Immature natural killer cell (primary cell): ENCODE data around the gene SKAP2. TPM values are rescaled to one million over a fixed set of nuclear protein-coding genes. Genes with fewer than 3 reads are reported as not detected.

Experiments used
- DNase-seq, 3 donors: peaks; one replicate each; pipeline ENCODE4 v3.0.0; 2022; ENCODE audit warnings: mixed read lengths in 1 of 3
- H3K27ac Mint-ChIP-seq, 6 donors: one replicate each; pipeline ENCODE4 v1.8.0; 2020; ENCODE audit warnings: mixed read lengths in 6 of 6, mild to moderate bottlenecking in 5 of 6, inconsistent platforms in 4 of 6, moderate library complexity in 3 of 6
- H3K27me3 Mint-ChIP-seq, 3 donors: one replicate each; pipeline ENCODE4 v1.8.0; 2020 to 2021; ENCODE audit warnings: low read depth in 3 of 3, mild to moderate bottlenecking in 3 of 3, mixed read lengths in 3 of 3, moderate library complexity in 3 of 3, inconsistent platforms in 1 of 3
- H3K36me3 Mint-ChIP-seq, 3 donors: one replicate each; pipeline ENCODE4 v1.8.0; 2020; ENCODE audit warnings: mixed read lengths in 3 of 3, inconsistent platforms in 2 of 3, mild to moderate bottlenecking in 2 of 3
- H3K4me1 Mint-ChIP-seq, 2 donors: one replicate each; pipeline ENCODE4 v1.8.0; 2020; ENCODE audit warnings: inconsistent platforms in 2 of 2, mild to moderate bottlenecking in 2 of 2, mixed read lengths in 2 of 2, moderate library complexity in 1 of 2
- H3K4me3 Mint-ChIP-seq, 5 donors: one replicate each; pipeline ENCODE4 v1.8.0; 2020; ENCODE audit warnings: mild to moderate bottlenecking in 5 of 5, mixed read lengths in 5 of 5, inconsistent platforms in 3 of 5, moderate library complexity in 3 of 5
- H3K9me3 Mint-ChIP-seq, 6 donors: one replicate each; pipeline ENCODE4 v1.8.0; 2020; ENCODE audit warnings: mild to moderate bottlenecking in 6 of 6, mixed read lengths in 6 of 6, inconsistent platforms in 4 of 6, moderate library complexity in 3 of 6
- polyA plus RNA-seq, 3 donors: library from polyadenylated mRNA; unstranded; fragments of 300-500 nt; fragmentation: Illumina TruSeq; gene quantifications; one replicate each; pipeline ENCODE4 v1.2.3, GENCODE V29; 2021

Gene SKAP2
- polyA plus RNA-seq: 100 to 1,000 TPM in 1 of 3 donors, 10 to 100 TPM in 2; 66.9 to 115 (median 80.3) TPM

- peaks cover 0 to 2% (median 0%) of the 10 kb centered on the region in 6 donors for H3K9me3 Mint-ChIP-seq
- DNase-seq: peak; percentile 92 to 96 (median 92)
- peaks cover 5 to 13% (median 13%) of the 10 kb centered on the region in 3 donors for H3K27me3 Mint-ChIP-seq
- H3K4me3 Mint-ChIP-seq: peak within 1 kb of the TSS; percentile 88 to 99 (median 99)
- H3K36me3 Mint-ChIP-seq: no peaks in the 10 kb centered on the region
- peaks cover 24 to 42% of the 10 kb centered on the region in 2 donors for H3K4me1 Mint-ChIP-seq
- peak within 1 kb of the TSS; percentile 93 to 99 (median 98) for H3K27ac Mint-ChIP-seq
Observed at GRCh38 chr7:26864309-26865093, at the start of gene SKAP2. SKAP2 (minus strand) TSS chr7:26864590; CDS start chr7:26864429, 161 bp downstream.

GRCh38 chr7:26912933-26913536, 48.6 kb upstream of the SKAP2 start:
- Mint-ChIP-seq H3K27me3 (peaks cover 4 to 6% (median 5%) of the 10 kb centered on the region in 3 donors), H3K4me1 (no peaks in the 10 kb centered on the region), H3K27ac (no peak overlapping the region), H3K4me3 (no peak overlapping the region), H3K9me3 (no peaks in the 10 kb centered on the region), H3K36me3 (no peaks in the 10 kb centered on the region)
- no peak for DNase-seq

- no peaks in the 10 kb centered on the region for H3K9me3 Mint-ChIP-seq
- H3K27me3 Mint-ChIP-seq: peaks cover 4 to 6% (median 5%) of the 10 kb centered on the region in 3 donors
- no peak overlapping the region for H3K27ac Mint-ChIP-seq
- DNase-seq: no peak
- H3K36me3 Mint-ChIP-seq: no peaks in the 10 kb centered on the region
- no peak overlapping the region for H3K4me3 Mint-ChIP-seq
- H3K4me1 Mint-ChIP-seq: no peaks in the 10 kb centered on the region
Observed at GRCh38 chr7:26912338-26912737, 47.9 kb upstream of the SKAP2 start.

- Mint-ChIP-seq H3K4me1 (no peaks in the 10 kb centered on the region), H3K27ac (no peak overlapping the region), H3K9me3 (no peaks in the 10 kb centered on the region), H3K4me3 (no peak overlapping the region), H3K36me3 (no peaks in the 10 kb centered on the region), H3K27me3 (peaks cover 2 to 6% (median 6%) of the 10 kb centered on the region in 3 donors)
- no peak for DNase-seq
Observed at GRCh38 chr7:26910221-26910620, 45.8 kb upstream of the SKAP2 start.

GRCh38 chr7:26900251-26900650, 35.9 kb upstream of the SKAP2 start:
- no peak for DNase-seq
- H3K36me3 Mint-ChIP-seq: no peaks in the 10 kb centered on the region
- peaks cover 2 to 8% (median 6%) of the 10 kb centered on the region in 3 donors for H3K27me3 Mint-ChIP-seq
- no peak overlapping the region for H3K4me3 Mint-ChIP-seq
- no peak overlapping the region for H3K27ac Mint-ChIP-seq
- no peaks in the 10 kb centered on the region for H3K9me3 Mint-ChIP-seq
- H3K4me1 Mint-ChIP-seq: no peaks in the 10 kb centered on the region

GRCh38 chr7:26899519-26899918, 35.1 kb upstream of the SKAP2 start:
- no peaks in the 10 kb centered on the region for H3K36me3 Mint-ChIP-seq
- H3K4me3 Mint-ChIP-seq: no peak overlapping the region
- H3K27ac Mint-ChIP-seq: no peak overlapping the region
- no peaks in the 10 kb centered on the region for H3K4me1 Mint-ChIP-seq
- peaks cover 5 to 7% (median 6%) of the 10 kb centered on the region in 3 donors for H3K27me3 Mint-ChIP-seq
- no peak for DNase-seq
- no peaks in the 10 kb centered on the region for H3K9me3 Mint-ChIP-seq

GRCh38 chr7:26898891-26899290, 34.5 kb upstream of the SKAP2 start:
- H3K9me3 Mint-ChIP-seq: no peaks in the 10 kb centered on the region
- H3K4me3 Mint-ChIP-seq: no peak overlapping the region
- peaks cover 5 to 9% (median 7%) of the 10 kb centered on the region in 3 donors for H3K27me3 Mint-ChIP-seq

GRCh38 chr7:26897928-26898327, 33.5 kb upstream of the SKAP2 start:
- H3K9me3 Mint-ChIP-seq: no peaks in the 10 kb centered on the region
- H3K4me3 Mint-ChIP-seq: no peak overlapping the region
- H3K27ac Mint-ChIP-seq: no peak overlapping the region
- peaks cover 5 to 9% (median 8%) of the 10 kb centered on the region in 3 donors for H3K27me3 Mint-ChIP-seq
- no peaks in the 10 kb centered on the region for H3K36me3 Mint-ChIP-seq
- no peaks in the 10 kb centered on the region for H3K4me1 Mint-ChIP-seq
- DNase-seq: no peak

More at GRCh38 chr7:26898891-26899290, 34.5 kb upstream of the SKAP2 start:
- DNase-seq: no peak
- Mint-ChIP-seq H3K4me1 (no peaks in the 10 kb centered on the region), H3K36me3 (no peaks in the 10 kb centered on the region), H3K27ac (no peak overlapping the region)

GRCh38 chr7:26891400-26892350, 27.3 kb upstream of the SKAP2 start:
- no peak overlapping the region for H3K4me3 Mint-ChIP-seq
- H3K4me1 Mint-ChIP-seq: no peaks in the 10 kb centered on the region
- H3K27me3 Mint-ChIP-seq: peaks cover 2 to 5% (median 3%) of the 10 kb centered on the region in 3 donors
- DNase-seq: no peak
- no peaks in the 10 kb centered on the region for H3K36me3 Mint-ChIP-seq
- peaks cover 0 to 1% (median 0%) of the 10 kb centered on the region in 6 donors for H3K9me3 Mint-ChIP-seq
- H3K27ac Mint-ChIP-seq: no peak overlapping the region

GRCh38 chr7:26880852-26881251, 16.5 kb upstream of the SKAP2 start:
- Mint-ChIP-seq H3K36me3 (peaks cover 0 to 7% (median 5%) of the 10 kb centered on the region in 3 donors), H3K27me3 (peaks cover 3 to 5% (median 5%) of the 10 kb centered on the region in 3 donors), H3K4me3 (no peak overlapping the region), H3K27ac (no peak overlapping the region), H3K9me3 (peaks cover 1 to 24% (median 10%) of the 10 kb centered on the region in 6 donors), H3K4me1 (no peaks in the 10 kb centered on the region)
- no peak for DNase-seq

GRCh38 chr7:26879671-26880070, 15.3 kb upstream of the SKAP2 start:
- Mint-ChIP-seq H3K36me3 (no peaks in the 10 kb centered on the region), H3K27me3 (peaks cover 3 to 5% (median 5%) of the 10 kb centered on the region in 3 donors), H3K27ac (no peak overlapping the region), H3K4me1 (no peaks in the 10 kb centered on the region), H3K4me3 (no peak overlapping the region), H3K9me3 (peaks cover 1 to 13% (median 3%) of the 10 kb centered on the region in 6 donors)
- DNase-seq: no peak

- Mint-ChIP-seq H3K27ac (no peak overlapping the region), H3K4me1 (peaks cover 14 to 20% of the 10 kb centered on the region in 2 donors), H3K27me3 (peaks cover 5 to 22% (median 11%) of the 10 kb centered on the region in 3 donors), H3K36me3 (no peaks in the 10 kb centered on the region), H3K9me3 (peaks cover 0 to 2% (median 0%) of the 10 kb centered on the region in 6 donors), H3K4me3 (no peak overlapping the region)
- DNase-seq: no peak
Observed at GRCh38 chr7:26868841-26869495, 4.6 kb upstream of the SKAP2 start.

GRCh38 chr7:26865094-26865388, 651 bp upstream of the SKAP2 start:
- DNase-seq: no peak
- Mint-ChIP-seq H3K27ac (peak overlapping the region; percentile 93 to 99 (median 98)), H3K4me1 (peaks cover 24 to 42% of the 10 kb centered on the region in 2 donors), H3K36me3 (no peaks in the 10 kb centered on the region), H3K9me3 (peaks cover 0 to 2% (median 0%) of the 10 kb centered on the region in 6 donors), H3K27me3 (peaks cover 5 to 17% (median 13%) of the 10 kb centered on the region in 3 donors), H3K4me3 (peak overlapping the region; percentile 88 to 99 (median 99))
